Endodermal cell (in vitro differentiated cells): Measurements from ENCODE around the gene TMEM174. TPM values are rescaled to one million over a fixed set of nuclear protein-coding genes. Genes with fewer than 3 reads are reported as not detected.

Experiments
- DNase-seq: peaks from one replicate; pipeline ENCODE4 v3.0.0-alpha.2; 2017
- H3K27ac ChIP-seq: 2 replicates; pipeline ENCODE4 v1.5.1; 2013; ENCODE audit warnings: mild to moderate bottlenecking, low read depth, low read length, moderate library complexity
- H3K27me3 ChIP-seq: 2 replicates; pipeline ENCODE4 v1.6.1; 2013; ENCODE audit warnings: mild to moderate bottlenecking, low read length, moderate library complexity; ENCODE audit not compliant: insufficient read depth, control insufficient read depth, poor library complexity, severe bottlenecking
- H3K36me3 ChIP-seq: 2 replicates; pipeline ENCODE4 v1.7.0; 2013; ENCODE audit warnings: mild to moderate bottlenecking, low read length, moderate library complexity; ENCODE audit not compliant: control insufficient read depth, insufficient read depth
- H3K4me1 ChIP-seq: one replicate; pipeline ENCODE4 v1.7.0; 2013; ENCODE audit warnings: low read length; ENCODE audit not compliant: control insufficient read depth, insufficient read depth
- H3K4me3 ChIP-seq: 2 replicates; pipeline ENCODE4 v1.5.1; 2013; ENCODE audit warnings: mild to moderate bottlenecking, low read length, moderate library complexity
- H3K9ac ChIP-seq: 2 replicates; pipeline ENCODE4 v1.6.1; 2013; ENCODE audit warnings: mild to moderate bottlenecking, low read length, moderate library complexity; ENCODE audit not compliant: poor library complexity, severe bottlenecking; ENCODE audit errors: extremely low read depth
- H3K9me3 ChIP-seq: 2 replicates; pipeline ENCODE4 v1.6.1; 2013; ENCODE audit warnings: mild to moderate bottlenecking, low read length, moderate library complexity; ENCODE audit not compliant: control insufficient read depth
- H3K27ac Mint-ChIP-seq: 2 replicates; pipeline ENCODE4 v1.8.0; 2020; ENCODE audit warnings: mixed read lengths
- H3K27me3 Mint-ChIP-seq: 2 replicates; pipeline ENCODE4 v1.8.0; 2021; ENCODE audit warnings: mild to moderate bottlenecking, mixed read lengths; ENCODE audit not compliant: insufficient read depth
- H3K36me3 Mint-ChIP-seq: 2 replicates; pipeline ENCODE4 v1.8.0; 2020; ENCODE audit warnings: low read depth, mixed read lengths
- H3K4me1 Mint-ChIP-seq: 2 replicates; pipeline ENCODE4 v1.8.0; 2020; ENCODE audit warnings: mixed read lengths
- H3K4me3 Mint-ChIP-seq: 2 replicates; pipeline ENCODE4 v1.8.0; 2020; ENCODE audit warnings: mild to moderate bottlenecking, moderate library complexity, mixed read lengths
- H3K9me3 Mint-ChIP-seq: 2 replicates; pipeline ENCODE4 v1.8.0; 2020; ENCODE audit warnings: mild to moderate bottlenecking, mixed read lengths
- WGBS, 2 experiments: methylation state at CpG; one replicate each; pipeline versions ENCODE4 v1.1.5 to v1.1.7; 2013; ENCODE audit warnings: missing lambda C conversion rate in 2 of 2, mixed read lengths in 1 of 2; ENCODE audit not compliant: insufficient coverage in 1 of 2, insufficient read length in 1 of 2; 5-methylcytosine and 5-hydroxymethylcytosine counted together
- total RNA-seq, 2 donors: library from RNA; stranded (reverse); fragmentation: NEBNext Ultra II Directional in 1 of 2; extraction: Animal tissue kit (Norgen Biotek cat#: 25700) in 1 of 2; gene quantifications; 2 replicates in 1 of 2; 3 replicates in 1 of 2; pipeline ENCODE4 v1.2.1, GENCODE V29; 2021
- TF ChIP-seq, protein P1 (sequence below): fragments of 200-600 bp; sonication (generic); conservative IDR thresholded peaks from 2 replicates; pipeline ENCODE4 v1.5.0; 2021; ENCODE audit warnings: antibody characterized with exemption, mild to moderate bottlenecking

TMEM174 gene
- total RNA-seq, 2 donors from 2014 or later, result not detected

DNA sequence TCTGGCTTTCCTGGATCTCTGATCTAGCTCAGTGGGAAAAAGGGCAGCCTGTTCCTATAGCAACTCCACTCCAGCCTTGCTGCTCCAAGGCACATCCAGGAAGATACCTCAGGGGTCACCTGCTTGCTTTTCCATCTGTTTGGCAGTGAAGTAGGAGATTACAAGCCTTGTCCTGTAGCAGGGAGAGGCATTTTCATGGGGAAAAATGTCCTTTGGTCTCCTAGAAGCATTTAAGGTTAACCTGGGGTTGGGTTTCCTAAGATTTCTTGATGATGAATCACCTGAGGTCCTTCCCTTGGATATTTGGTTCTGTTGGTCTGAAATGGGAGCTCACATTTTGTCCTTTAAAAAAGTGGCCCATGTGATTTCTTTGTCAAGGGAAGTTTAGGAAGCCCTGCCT is 1.5 kb upstream of the TMEM174 start:
- Mint-ChIP-seq H3K27ac (no peak overlapping the region), H3K36me3 (no peaks in the 10 kb centered on the region), H3K9me3 (no peaks in the 10 kb centered on the region), H3K27me3 (no peaks in the 10 kb centered on the region), H3K4me3 (no peak overlapping the region), H3K4me1 (peaks cover 8% of the 10 kb centered on the region)
- Histone ChIP-seq H3K9me3 (no peaks in the 10 kb centered on the region), H3K27ac (no peak overlapping the region), H3K4me3 (no peak overlapping the region), H3K36me3 (no peaks in the 10 kb centered on the region), H3K4me1 (no peaks in the 10 kb centered on the region), H3K9ac (no peak overlapping the region), H3K27me3 (no peaks in the 10 kb centered on the region)
- TF ChIP-seq, protein P1, sequence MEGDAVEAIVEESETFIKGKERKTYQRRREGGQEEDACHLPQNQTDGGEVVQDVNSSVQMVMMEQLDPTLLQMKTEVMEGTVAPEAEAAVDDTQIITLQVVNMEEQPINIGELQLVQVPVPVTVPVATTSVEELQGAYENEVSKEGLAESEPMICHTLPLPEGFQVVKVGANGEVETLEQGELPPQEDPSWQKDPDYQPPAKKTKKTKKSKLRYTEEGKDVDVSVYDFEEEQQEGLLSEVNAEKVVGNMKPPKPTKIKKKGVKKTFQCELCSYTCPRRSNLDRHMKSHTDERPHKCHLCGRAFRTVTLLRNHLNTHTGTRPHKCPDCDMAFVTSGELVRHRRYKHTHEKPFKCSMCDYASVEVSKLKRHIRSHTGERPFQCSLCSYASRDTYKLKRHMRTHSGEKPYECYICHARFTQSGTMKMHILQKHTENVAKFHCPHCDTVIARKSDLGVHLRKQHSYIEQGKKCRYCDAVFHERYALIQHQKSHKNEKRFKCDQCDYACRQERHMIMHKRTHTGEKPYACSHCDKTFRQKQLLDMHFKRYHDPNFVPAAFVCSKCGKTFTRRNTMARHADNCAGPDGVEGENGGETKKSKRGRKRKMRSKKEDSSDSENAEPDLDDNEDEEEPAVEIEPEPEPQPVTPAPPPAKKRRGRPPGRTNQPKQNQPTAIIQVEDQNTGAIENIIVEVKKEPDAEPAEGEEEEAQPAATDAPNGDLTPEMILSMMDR, result no peak
- no peak for DNase-seq

DNA sequence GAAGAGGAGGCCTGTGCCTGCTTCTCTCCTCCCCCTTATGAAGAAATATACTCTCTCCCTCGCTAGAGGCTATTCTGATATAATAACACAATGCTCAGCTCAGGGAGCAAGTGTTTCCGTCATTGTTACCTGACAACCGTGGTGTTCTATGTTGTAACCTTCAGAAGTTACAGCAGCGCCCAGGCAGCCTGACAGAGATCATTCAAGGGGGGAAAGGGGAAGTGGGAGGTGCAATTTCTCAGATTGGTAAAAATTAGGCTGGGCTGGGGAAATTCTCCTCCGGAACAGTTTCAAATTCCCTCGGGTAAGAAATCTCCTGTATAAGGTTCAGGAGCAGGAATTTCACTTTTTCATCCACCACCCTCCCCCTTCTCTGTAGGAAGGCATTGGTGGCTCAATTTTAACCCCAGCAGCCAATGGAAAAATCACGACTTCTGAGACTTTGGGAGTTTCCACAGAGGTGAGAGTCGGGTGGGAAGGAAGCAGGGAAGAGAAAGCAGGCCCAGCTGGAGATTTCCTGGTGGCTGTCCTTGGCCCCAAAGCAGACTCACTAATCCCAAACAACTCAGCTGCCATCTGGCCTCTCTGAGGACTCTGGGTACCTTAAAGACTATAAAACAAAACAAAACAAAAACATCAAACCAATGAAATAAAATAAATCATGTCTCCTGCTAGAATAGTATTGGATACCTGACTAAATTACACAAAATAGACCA is 1.3 kb downstream of the TMEM174 start:
- TF ChIP-seq, protein P1, result no peak
- no peak overlapping the region for H3K27ac ChIP-seq
- whole genome bisulfite sequencing, 2 experiments, result 76 to 79% methylated on average over 4 to 8 of the region's 8 CpGs
- Mint-ChIP-seq H3K27ac (no peak overlapping the region), H3K4me1 (peaks cover 8% of the 10 kb centered on the region), H3K9me3 (no peaks in the 10 kb centered on the region), H3K27me3 (no peaks in the 10 kb centered on the region), H3K36me3 (no peaks in the 10 kb centered on the region), H3K4me3 (no peak overlapping the region)
- H3K9ac ChIP-seq, result no peak overlapping the region
- no peaks in the 10 kb centered on the region for H3K4me1 ChIP-seq
- H3K27me3 ChIP-seq, result no peaks in the 10 kb centered on the region
- no peak overlapping the region for H3K4me3 ChIP-seq
- H3K9me3 ChIP-seq, result no peaks in the 10 kb centered on the region
- H3K36me3 ChIP-seq, result no peaks in the 10 kb centered on the region
- no peak for DNase-seq

DNA sequence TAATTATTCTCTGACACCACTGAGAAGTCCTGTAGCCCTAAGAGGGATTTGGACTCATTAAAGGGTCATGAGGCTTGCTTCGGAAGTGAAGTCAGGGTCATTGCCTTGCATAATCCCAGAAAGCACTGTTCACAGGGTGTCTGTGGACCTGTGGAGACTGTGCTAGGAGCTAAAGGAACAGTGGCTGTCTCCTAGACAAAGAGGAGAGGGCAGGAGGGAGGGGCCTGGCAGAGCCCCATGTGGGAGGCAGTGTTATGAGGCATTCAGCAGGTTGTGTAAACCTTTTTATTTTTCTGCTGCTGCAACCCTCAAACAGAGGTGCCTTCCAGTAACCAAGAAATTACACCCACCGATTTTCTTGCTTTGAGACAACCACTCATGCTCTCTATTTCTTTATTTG is 3.3 kb downstream of the TMEM174 start:
- TF ChIP-seq, protein P1, result no peak
- H3K9ac ChIP-seq, result no peak overlapping the region
- no peaks in the 10 kb centered on the region for H3K4me1 ChIP-seq
- no peak for DNase-seq
- H3K36me3 ChIP-seq, result no peaks in the 10 kb centered on the region
- Mint-ChIP-seq H3K27me3 (no peaks in the 10 kb centered on the region), H3K4me1 (peaks cover 6% of the 10 kb centered on the region), H3K36me3 (no peaks in the 10 kb centered on the region), H3K27ac (no peak overlapping the region), H3K4me3 (no peak overlapping the region), H3K9me3 (no peaks in the 10 kb centered on the region)
- H3K9me3 ChIP-seq, result no peaks in the 10 kb centered on the region
- H3K4me3 ChIP-seq, result no peak overlapping the region
- H3K27me3 ChIP-seq, result no peaks in the 10 kb centered on the region
- WGBS, 2 experiments, result 95 to 100% methylated on average over 1 to 2 of the region's 2 CpGs
- H3K27ac ChIP-seq, result no peak overlapping the region
